Gastrocnemius medialis (tissue), 4 donors: ENCODE measurements around the gene MAPK11.

Source experiments
- POLR2A ChIP-seq, 2 donors: fragments of 450-650 bp; IDR thresholded peaks; one replicate each; pipeline ENCODE4 v1.6.1; 2017; ENCODE audit warnings: antibody characterized with exemption in 2 of 2, mild to moderate bottlenecking in 2 of 2, moderate library complexity in 2 of 2
- TF ChIP-seq, protein P1 (sequence below), 5 experiments: fragments of 450-650 bp in 3 of 5; fragments of 200-600 bp in 2 of 5; sonication (generic) in 2 of 5; IDR thresholded peaks in 4 of 5; conservative IDR thresholded peaks in 1 of 5; 1 replicate in 4 of 5; 2 replicates in 1 of 5; pipeline ENCODE4 v1.5.1; 2016 to 2019; ENCODE audit warnings: antibody characterized with exemption in 5 of 5, mild to moderate bottlenecking in 3 of 5, moderate library complexity in 3 of 5

DNA sequence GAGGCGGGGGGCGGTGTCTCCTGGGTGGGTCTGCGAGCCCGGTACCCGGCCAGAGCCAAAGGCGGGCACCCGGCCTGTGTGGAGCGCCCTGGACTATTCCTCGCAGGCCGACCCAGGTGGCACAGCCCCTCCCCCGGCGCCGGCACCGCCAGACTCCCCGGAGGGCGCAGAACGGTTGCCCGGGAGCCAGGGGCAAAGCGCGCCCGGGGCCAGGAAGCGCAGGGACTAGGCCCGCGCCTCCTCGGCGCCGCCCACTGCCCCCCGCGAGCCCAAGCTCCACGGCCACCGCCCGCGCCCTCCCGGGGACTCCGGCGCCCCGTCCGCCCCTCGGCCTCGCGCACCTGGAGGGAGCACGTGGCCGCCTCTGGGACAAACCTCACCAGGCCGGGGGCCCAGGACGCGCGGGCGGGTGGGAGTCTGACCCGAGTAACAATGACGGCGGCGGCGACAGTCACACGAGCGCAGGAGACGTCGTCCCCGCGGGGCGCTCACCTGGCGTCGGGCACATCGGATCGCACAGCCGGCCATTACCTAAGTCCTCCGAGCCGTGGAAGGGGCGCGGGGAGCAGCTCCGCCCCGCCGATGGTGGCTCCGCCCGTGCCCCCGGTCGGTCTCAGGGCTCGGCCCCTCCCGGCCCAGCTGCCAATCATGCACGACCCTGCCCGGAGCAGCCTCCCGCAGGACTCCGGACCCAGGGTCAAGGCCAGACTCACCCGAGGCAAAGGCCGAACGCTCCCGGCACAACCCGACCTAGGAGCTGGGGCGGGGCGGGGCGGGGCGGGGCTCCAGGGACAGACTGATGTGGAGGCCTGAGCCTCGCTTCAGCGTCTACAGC, 29.8 kb upstream of the MAPK11 start:
- TF ChIP-seq, protein P1, sequence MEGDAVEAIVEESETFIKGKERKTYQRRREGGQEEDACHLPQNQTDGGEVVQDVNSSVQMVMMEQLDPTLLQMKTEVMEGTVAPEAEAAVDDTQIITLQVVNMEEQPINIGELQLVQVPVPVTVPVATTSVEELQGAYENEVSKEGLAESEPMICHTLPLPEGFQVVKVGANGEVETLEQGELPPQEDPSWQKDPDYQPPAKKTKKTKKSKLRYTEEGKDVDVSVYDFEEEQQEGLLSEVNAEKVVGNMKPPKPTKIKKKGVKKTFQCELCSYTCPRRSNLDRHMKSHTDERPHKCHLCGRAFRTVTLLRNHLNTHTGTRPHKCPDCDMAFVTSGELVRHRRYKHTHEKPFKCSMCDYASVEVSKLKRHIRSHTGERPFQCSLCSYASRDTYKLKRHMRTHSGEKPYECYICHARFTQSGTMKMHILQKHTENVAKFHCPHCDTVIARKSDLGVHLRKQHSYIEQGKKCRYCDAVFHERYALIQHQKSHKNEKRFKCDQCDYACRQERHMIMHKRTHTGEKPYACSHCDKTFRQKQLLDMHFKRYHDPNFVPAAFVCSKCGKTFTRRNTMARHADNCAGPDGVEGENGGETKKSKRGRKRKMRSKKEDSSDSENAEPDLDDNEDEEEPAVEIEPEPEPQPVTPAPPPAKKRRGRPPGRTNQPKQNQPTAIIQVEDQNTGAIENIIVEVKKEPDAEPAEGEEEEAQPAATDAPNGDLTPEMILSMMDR (IDR thresholded peaks at IDR 0.05 in 4 of 5, conservative IDR thresholded peaks at IDR 0.05 in 1 of 5): no peak
- no peak for TF ChIP-seq POLR2A (IDR thresholded peaks at IDR 0.05)
